K562 (cell line): ENCODE results near the gene MAML3. TPM values are rescaled to one million over a fixed set of nuclear protein-coding genes. Genes with fewer than 3 reads are reported as not detected.

Source experiments
- ATF3 ChIP-seq, 2 experiments: fragments of 450-650 bp in 1 of 2; sonication (generic) in 1 of 2; formaldehyde crosslinking in 1 of 2; IDR thresholded peaks in 1 of 2; conservative IDR thresholded peaks in 1 of 2; 2 replicates each; pipeline versions ENCODE4 v1.6.1 to v1.8.1; 2016 to 2023; ENCODE audit warnings: mild to moderate bottlenecking in 2 of 2, moderate library complexity in 2 of 2, inconsistent platforms in 1 of 2, missing genetic modification reagents in 1 of 2
- BRF2 ChIP-seq: IDR thresholded peaks from 3 replicates; pipeline ENCODE4 v1.6.1; 2011; ENCODE audit warnings: borderline replicate concordance, mild to moderate bottlenecking; ENCODE audit not compliant: insufficient read length, insufficient read depth
- DACH1 ChIP-seq: fragments of 450-650 bp; IDR thresholded peaks from 2 replicates; pipeline ENCODE4 v1.6.1; 2018; ENCODE audit not compliant: partially characterized antibody
- E4F1 ChIP-seq: fragments of 250-450 bp; sonication (Bioruptor Pico); IDR thresholded peaks from 2 replicates; pipeline ENCODE4 v1.5.0; 2021; ENCODE audit warnings: mild to moderate bottlenecking, borderline replicate concordance
- FIP1L1 ChIP-seq: fragments of 200-400 bp; formaldehyde crosslinking; IDR thresholded peaks from 2 replicates; pipeline ENCODE4 v1.6.1; 2018; ENCODE audit warnings: mild to moderate bottlenecking, low read depth, low read length; ENCODE audit not compliant: poor library complexity, severe bottlenecking
- FOSL1 ChIP-seq: fragments of 200-800 bp; sonication (Bioruptor generic); conservative IDR thresholded peaks from 2 replicates; pipeline ENCODE4 v1.6.1; 2016; ENCODE audit warnings: missing genetic modification characterization, missing compliant biosample characterization
- FOXA3 ChIP-seq, 2 experiments: fragments of 450-650 bp in 1 of 2; sonication (generic) in 1 of 2; formaldehyde crosslinking; IDR thresholded peaks in 1 of 2; conservative IDR thresholded peaks in 1 of 2; 2 replicates each; pipeline versions ENCODE4 v1.4.0 to v1.8.0; 2020 to 2022; ENCODE audit warnings: mild to moderate bottlenecking in 2 of 2, missing genetic modification reagents in 1 of 2
- MEF2A ChIP-seq: IDR thresholded peaks from 2 replicates; pipeline ENCODE4 v1.6.1; 2011; ENCODE audit warnings: low read depth, mild to moderate bottlenecking, low read length, moderate library complexity; ENCODE audit not compliant: control insufficient read depth
- MYNN ChIP-seq, 2 experiments: sonication (generic); formaldehyde crosslinking in 1 of 2; IDR thresholded peaks; 2 replicates each; pipeline versions ENCODE4 v1.5.0 to v1.6.1; 2016 to 2020; ENCODE audit warnings: antibody characterized with exemption in 1 of 2, missing genetic modification reagents in 1 of 2
- RB1 ChIP-seq: fragments of 450-650 bp; IDR thresholded peaks from 2 replicates; pipeline ENCODE4 v1.6.1; 2017; ENCODE audit warnings: low read depth, mild to moderate bottlenecking
- SMC3 ChIP-seq: conservative IDR thresholded peaks from 2 replicates; pipeline ENCODE4 v1.6.1; 2011; ENCODE audit warnings: low read depth, low read length, improper control_type of control experiment; ENCODE audit not compliant: insufficient read depth
- SUPT5H ChIP-seq: fragments of 450-650 bp; IDR thresholded peaks from 2 replicates; pipeline ENCODE4 v1.6.1; 2016
- ZBTB33 ChIP-seq: sonication (generic); formaldehyde crosslinking; IDR thresholded peaks from 2 replicates; pipeline ENCODE4 v1.8.1; 2023; ENCODE audit warnings: mild to moderate bottlenecking, missing genetic modification reagents
- ZC3H11A ChIP-seq: IDR thresholded peaks from 2 replicates; pipeline ENCODE4 v1.6.1; 2012; ENCODE audit warnings: low read depth, low read length, improper control_type of control experiment
- ZC3H8 ChIP-seq: fragments of 450-650 bp; IDR thresholded peaks from 2 replicates; pipeline ENCODE4 v1.6.1; 2017
- polyA plus RNA-seq, 8 experiments: library from polyadenylated mRNA; depleted of rRNA in 4 of 8; stranded (reverse) in 5 of 8; unstranded in 3 of 8; fragments of >200 nt; fragmentation: Nextera tagmentation in 2 of 8; fragmentation: Illumina TruSeq in 1 of 8; extraction: Ambion mirVana in 2 of 8; extraction: Trizol in 1 of 8; gene quantifications; 2 replicates each; pipeline versions ENCODE4 v1.2.1 to v1.2.3, GENCODE V29; 2011 to 2014; ENCODE audit warnings: inconsistent platforms in 1 of 8, missing spikeins in 1 of 8
- total RNA-seq, 7 experiments: library from RNA; depleted of rRNA in 6 of 7; stranded (reverse); fragments of >200 nt in 6 of 7; fragmentation: Illumina TruSeq in 2 of 7; extraction: Trizol in 2 of 7; gene quantifications; 2 replicates each; pipeline versions ENCODE4 v1.2.1 to v1.2.3, GENCODE V29; 2011 to 2021; ENCODE audit warnings: low replicate concordance in 1 of 7

The MAML3 gene
- total and polyA plus RNA-seq, 9 of the 15 experiments (the other 6 are each of a cell fraction or from before 2014, with no cell fraction given): 0.01 to 0.55 (median 0.25) TPM

- TF ChIP-seq BRF2 (no peak), RB1 (no peak), SUPT5H (no peak), DACH1 (no peak), ZC3H8 (no peak), FOSL1 (tag) (peak; percentile 82), MYNN (IDR thresholded peaks at IDR 0.05) (no peak), MYNN (CRISPR knock-in tag; IDR thresholded peaks at IDR 0.05) (no peak), ATF3 (IDR thresholded peaks at IDR 0.05) (peak; percentile 57), ATF3 (CRISPR knock-in tag; conservative IDR thresholded peaks at IDR 0.05) (peak; percentile 44; the same call in 1 of the 2 replicates), SMC3 (no peak), FOXA3 (CRISPR knock-in tag; conservative IDR thresholded peaks at IDR 0.05 in 1 of 2, IDR thresholded peaks at IDR 0.05 in 1 of 2) (peak in 1 of 2 experiments; percentile 28; a peak in 1 of 4 replicates), FIP1L1 (no peak), ZBTB33 (CRISPR knock-in tag) (no peak), E4F1 (CRISPR knock-in tag) (no peak), ZC3H11A (no peak), MEF2A (peak; percentile 8; the same call in 1 of the 2 replicates)
These were observed 338.0 kb downstream of the MAML3 start (continued) for GRCh38 chr4:139815778-139816601.
